GM12801 (cell line): ENCODE results near the gene ZCCHC7.

Experiments used
- TF ChIP-seq, protein P1 (sequence below): IDR thresholded peaks from one replicate; pipeline ENCODE4 v1.5.1; 2011; ENCODE audit warnings: control low read depth; ENCODE audit not compliant: insufficient read length; ENCODE audit errors: extremely low read depth

Gene ZCCHC7

DNA sequence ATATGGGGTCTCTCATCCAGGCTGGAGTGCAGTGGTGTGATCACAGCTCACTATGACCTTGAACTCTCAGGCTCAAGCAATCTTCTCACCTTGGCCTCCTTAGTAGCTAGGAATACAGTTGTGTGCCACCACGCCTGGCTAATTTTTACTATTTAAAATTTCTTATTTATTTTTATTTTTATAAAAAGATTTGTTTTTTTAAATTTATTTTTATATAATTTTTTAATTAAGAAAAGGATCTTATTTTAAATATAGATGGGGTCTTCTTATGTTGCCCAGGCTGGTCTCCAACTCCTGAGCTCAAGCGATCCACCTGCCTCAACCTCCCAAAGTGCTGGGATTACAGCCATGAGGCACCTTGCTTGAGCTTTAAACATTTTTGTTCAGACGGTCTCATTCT, 2.4 kb upstream of the ZCCHC7 start:
- TF ChIP-seq, protein P1, sequence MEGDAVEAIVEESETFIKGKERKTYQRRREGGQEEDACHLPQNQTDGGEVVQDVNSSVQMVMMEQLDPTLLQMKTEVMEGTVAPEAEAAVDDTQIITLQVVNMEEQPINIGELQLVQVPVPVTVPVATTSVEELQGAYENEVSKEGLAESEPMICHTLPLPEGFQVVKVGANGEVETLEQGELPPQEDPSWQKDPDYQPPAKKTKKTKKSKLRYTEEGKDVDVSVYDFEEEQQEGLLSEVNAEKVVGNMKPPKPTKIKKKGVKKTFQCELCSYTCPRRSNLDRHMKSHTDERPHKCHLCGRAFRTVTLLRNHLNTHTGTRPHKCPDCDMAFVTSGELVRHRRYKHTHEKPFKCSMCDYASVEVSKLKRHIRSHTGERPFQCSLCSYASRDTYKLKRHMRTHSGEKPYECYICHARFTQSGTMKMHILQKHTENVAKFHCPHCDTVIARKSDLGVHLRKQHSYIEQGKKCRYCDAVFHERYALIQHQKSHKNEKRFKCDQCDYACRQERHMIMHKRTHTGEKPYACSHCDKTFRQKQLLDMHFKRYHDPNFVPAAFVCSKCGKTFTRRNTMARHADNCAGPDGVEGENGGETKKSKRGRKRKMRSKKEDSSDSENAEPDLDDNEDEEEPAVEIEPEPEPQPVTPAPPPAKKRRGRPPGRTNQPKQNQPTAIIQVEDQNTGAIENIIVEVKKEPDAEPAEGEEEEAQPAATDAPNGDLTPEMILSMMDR = no peak

DNA sequence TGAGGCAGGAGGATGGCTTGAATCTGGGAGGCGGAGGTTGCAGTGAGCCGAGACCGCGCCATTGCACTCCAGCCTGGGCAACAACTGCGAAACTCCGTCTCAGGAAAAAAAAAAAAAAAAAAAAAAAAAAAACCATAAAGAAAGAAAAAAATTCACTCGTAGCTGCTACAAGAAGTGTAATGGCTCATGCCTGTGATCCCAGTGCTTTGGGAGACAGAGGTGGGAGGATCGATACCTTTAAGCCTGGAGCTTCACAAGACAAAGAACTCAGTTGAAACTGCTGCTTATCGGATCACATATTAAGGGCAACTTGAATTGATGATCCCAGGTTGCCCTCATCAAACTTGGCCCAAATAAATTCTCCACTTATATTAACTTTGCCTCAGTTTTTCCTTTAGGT, 1.0 kb upstream of the ZCCHC7 start:
- TF ChIP-seq, protein P1 = no peak

DNA sequence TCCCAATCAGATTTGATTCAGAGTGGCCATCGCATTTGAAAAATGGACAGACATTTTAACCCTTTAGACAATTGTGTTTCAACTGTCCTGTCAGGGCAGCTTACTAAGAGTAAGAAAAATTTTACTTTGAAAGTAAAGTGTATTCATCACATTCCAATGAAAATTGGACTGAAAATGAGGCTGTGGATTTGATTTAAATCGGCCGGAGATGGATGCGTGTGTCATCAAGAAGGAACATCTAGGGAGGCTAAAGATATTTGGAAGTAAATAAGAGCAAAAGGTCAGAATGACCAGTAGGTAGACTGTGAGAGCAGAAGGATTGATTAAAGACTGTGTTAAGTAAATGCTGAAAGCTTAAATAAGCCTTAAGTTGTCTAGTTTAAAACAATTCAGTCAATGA, 1.5 kb downstream of the ZCCHC7 start:
- TF ChIP-seq, protein P1 = no peak

DNA sequence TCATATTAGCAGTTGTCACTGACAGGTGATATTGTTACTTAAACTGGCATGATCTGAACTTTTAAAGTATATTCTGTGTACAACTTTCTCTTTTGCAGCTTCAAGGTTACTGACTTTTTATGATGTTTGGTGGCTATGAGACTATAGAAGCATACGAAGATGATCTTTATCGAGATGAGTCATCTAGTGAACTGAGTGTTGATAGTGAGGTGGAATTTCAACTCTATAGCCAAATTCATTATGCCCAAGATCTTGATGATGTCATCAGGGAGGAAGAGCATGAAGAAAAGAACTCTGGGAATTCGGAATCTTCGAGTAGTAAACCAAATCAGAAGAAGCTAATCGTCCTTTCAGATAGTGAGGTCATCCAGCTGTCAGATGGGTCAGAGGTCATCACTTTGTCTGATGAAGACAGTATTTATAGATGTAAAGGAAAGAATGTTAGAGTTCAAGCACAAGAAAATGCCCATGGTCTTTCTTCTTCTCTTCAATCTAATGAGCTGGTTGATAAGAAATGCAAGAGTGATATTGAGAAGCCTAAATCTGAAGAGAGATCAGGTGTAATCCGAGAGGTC, 5.9 kb downstream of the ZCCHC7 start:
- TF ChIP-seq, protein P1 = no peak

DNA sequence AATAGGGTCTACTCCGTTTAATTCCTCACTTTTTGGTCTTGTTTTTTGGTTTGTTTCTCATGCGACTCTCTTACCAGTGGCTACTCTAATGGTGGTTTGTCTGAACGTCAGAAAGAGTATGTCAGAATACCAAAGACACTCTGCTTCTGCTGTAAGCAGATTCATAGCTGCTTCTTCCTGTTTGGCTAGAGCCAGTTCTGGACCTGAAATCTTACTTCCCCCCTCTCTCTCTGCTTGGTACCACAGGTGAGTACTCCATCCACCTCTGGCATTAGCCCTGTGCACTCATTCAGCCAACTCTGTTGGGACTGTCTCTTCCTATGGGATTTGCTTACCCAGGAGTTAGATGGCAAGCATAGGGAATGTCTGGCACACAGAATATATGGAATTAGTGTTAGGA, 6.6 kb downstream of the ZCCHC7 start:
- TF ChIP-seq, protein P1 = no peak

DNA sequence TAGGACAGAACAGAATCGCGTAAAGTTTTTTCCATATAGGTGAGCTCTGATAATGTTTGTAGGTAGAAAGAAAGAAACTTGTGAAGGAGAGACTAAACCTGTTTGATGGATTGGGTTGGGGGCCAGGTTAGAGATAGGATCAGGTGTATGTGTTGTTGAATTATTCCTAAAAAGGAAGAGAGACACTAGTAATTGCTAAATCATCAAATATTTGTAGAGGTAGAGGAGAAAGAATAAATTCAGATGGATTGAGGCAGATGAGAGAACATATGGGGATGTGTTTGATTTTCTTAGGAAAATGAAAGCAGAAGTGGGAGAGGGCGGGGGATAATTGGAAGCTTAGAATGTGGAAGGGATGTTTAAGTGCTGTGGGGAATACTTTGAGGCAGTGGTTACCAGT, 7.7 kb downstream of the ZCCHC7 start:
- TF ChIP-seq, protein P1 = no peak

DNA sequence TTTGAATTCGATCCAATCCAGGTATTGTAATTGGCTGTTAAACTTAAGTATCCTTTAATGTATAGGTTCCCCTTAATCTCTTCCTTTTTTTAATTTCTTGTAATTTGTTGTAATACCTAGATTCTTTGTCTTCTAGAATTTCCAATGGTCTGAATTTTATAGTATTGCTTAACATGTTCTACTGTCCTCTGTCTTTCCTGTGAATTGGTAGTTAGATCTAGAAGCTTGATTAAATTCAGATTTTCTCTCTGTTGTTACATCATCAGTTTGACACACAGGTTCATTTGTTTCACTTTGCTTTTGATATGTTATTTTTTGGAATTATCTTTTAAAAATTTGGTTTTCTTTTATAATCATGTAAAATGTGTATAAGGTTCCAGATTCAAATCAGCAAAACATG, 13.8 kb downstream of the ZCCHC7 start:
- TF ChIP-seq, protein P1 = no peak

DNA sequence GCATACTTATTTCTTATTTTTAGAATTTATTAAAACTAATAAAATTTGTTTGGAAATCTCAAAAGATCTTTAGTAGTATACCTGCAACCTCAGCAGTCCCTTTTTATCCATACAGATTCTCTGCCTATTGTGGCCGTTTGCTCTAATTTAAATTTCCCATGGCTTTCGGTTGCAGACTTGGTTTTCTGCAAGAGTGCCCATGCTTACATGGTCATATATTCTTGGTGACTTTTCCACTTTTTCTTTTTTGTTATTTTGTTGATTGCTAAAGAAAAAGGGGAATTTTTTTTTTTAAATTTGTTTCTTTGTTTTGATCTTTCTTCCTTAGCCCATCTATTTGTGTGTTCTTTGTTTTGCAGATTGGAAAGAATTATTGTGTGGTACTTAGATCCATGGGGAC, 20.6 kb downstream of the ZCCHC7 start:
- TF ChIP-seq, protein P1 = no peak
